HepG2 (cell line): ENCODE measurements around the gene RAPGEF2. TPM values are rescaled to one million over a fixed set of nuclear protein-coding genes. Genes with fewer than 3 reads are reported as not detected.

Source experiments
- ATAC-seq: fragments of 200-7000 bp; cut with Tn5 transposase; 3 replicates; pipeline ENCODE4 v1.9.1; 2020; ENCODE audit warnings: mild to moderate bottlenecking, moderate library complexity
- BruUV-seq: library from RNA; stranded (reverse); fragments of 400-500 nt; replicated peaks from 2 replicates; lab custom pipeline; 2021; lab: Mats Ljungman, UMichigan
- CTCF ChIA-PET: fragments of 300-600 bp; formaldehyde crosslinking; extraction: SDS; loops from one replicate; lab custom pipeline; 2021; ENCODE audit warnings: low total read pairs, inconsistent platforms, low intra/inter-chr PET ratio; lab: Yijun Ruan, JAX
- POLR2A ChIA-PET: fragments of 350-600 bp; sonication (Branson Sonifier 250); formaldehyde crosslinking; loops from one replicate; lab custom pipeline; 2020; ENCODE audit warnings: antibody characterized with exemption, inconsistent platforms; lab: Yijun Ruan, JAX
- DNase-seq: peaks from one replicate; pipeline ENCODE4 v3.0.0-alpha.2; 2015; ENCODE audit warnings: low spot score
- FAIRE-seq: peaks from 3 replicates; lab custom pipeline; 2011; peaks lifted over from hg19 to GRCh38; lab: Jason Lieb, UNC
- H2AFZ ChIP-seq: one replicate; pipeline ENCODE4 v1.6.1; 2011; ENCODE audit warnings: low read length, inconsistent platforms
- H3K27ac ChIP-seq: fragments of 300-600 bp; 3 replicates; pipeline ENCODE4 v1.8.0; 2011; ENCODE audit warnings: mixed run types, mild to moderate bottlenecking, mixed read lengths, low read length, inconsistent platforms; ENCODE audit not compliant: insufficient read depth; ENCODE audit errors: extremely low read length
- H3K27me3 ChIP-seq, 2 experiments: fragments of 200-600 bp in 1 of 2; 2 replicates in 1 of 2; 3 replicates in 1 of 2; pipeline versions ENCODE4 v1.6.0 to v1.8.0; 2011; ENCODE audit warnings: low read length in 2 of 2, mild to moderate bottlenecking in 2 of 2, moderate library complexity in 2 of 2, inconsistent platforms in 1 of 2; ENCODE audit not compliant: insufficient read depth in 2 of 2, control insufficient read depth in 1 of 2
- H3K36me3 ChIP-seq, 2 experiments: fragments of 200-600 bp in 1 of 2; replicated peaks in 1 of 2; 2 replicates in 1 of 2; 3 replicates in 1 of 2; pipeline versions ENCODE4 v1.5.1 to v1.8.0; 2011; ENCODE audit warnings: low read length in 2 of 2, inconsistent platforms in 1 of 2; ENCODE audit not compliant: insufficient read depth in 2 of 2, control insufficient read depth in 1 of 2
- H3K4me1 ChIP-seq: 2 replicates; pipeline ENCODE4 v1.5.1; 2012; ENCODE audit warnings: low read length, inconsistent platforms; ENCODE audit not compliant: insufficient read depth
- H3K4me2 ChIP-seq: 2 replicates; pipeline ENCODE4 v1.6.0; 2011; ENCODE audit warnings: low read depth, low read length, inconsistent platforms
- H3K4me3 ChIP-seq, 3 experiments: fragments of 200-600 bp in 1 of 3; sonication (generic), shearing (Covaris generic) in 1 of 3; replicated peaks in 1 of 3; 2 replicates each; pipeline ENCODE4 v1.5.1; 2011 to 2016; ENCODE audit warnings: low read length in 3 of 3, inconsistent platforms in 2 of 3, low read depth in 2 of 3, mild to moderate bottlenecking in 2 of 3, control low read depth in 1 of 3, mixed read lengths in 1 of 3; ENCODE audit not compliant: insufficient read depth in 1 of 3
- H3K79me2 ChIP-seq: one replicate; pipeline ENCODE4 v1.6.1; 2011; ENCODE audit warnings: low read length, inconsistent platforms; ENCODE audit not compliant: insufficient read depth
- H3K9ac ChIP-seq: 2 replicates; pipeline ENCODE4 v1.6.0; 2011; ENCODE audit warnings: mild to moderate bottlenecking, low read depth, low read length, inconsistent platforms; ENCODE audit not compliant: insufficient read depth
- H3K9me3 ChIP-seq: 2 replicates; pipeline ENCODE4 v1.5.1; 2012; ENCODE audit warnings: mild to moderate bottlenecking, low read length
- H4K20me1 ChIP-seq: 2 replicates; pipeline ENCODE4 v1.6.0; 2011; ENCODE audit warnings: inconsistent platforms, mild to moderate bottlenecking, low read length, moderate library complexity; ENCODE audit not compliant: insufficient read depth
- BRF2 ChIP-seq: sonication (generic); formaldehyde crosslinking; IDR thresholded peaks from 2 replicates; pipeline ENCODE4 v1.8.1; 2022; ENCODE audit warnings: mild to moderate bottlenecking, missing genetic modification reagents
- CEBPB ChIP-seq: IDR thresholded peaks from 2 replicates; pipeline ENCODE4 v1.6.1; 2011; ENCODE audit warnings: low read depth, low read length, improper control_type of control experiment, borderline replicate concordance
- ETV6 ChIP-seq: sonication (generic); formaldehyde crosslinking; conservative IDR thresholded peaks from 2 replicates; pipeline ENCODE4 v1.4.0; 2020; ENCODE audit warnings: missing genetic modification reagents
- FOXJ3 ChIP-seq: sonication (generic); formaldehyde crosslinking; IDR thresholded peaks from 2 replicates; pipeline ENCODE4 v1.4.0; 2020; ENCODE audit warnings: missing genetic modification reagents, mild to moderate bottlenecking, borderline replicate concordance
- KDM1A ChIP-seq: IDR thresholded peaks from 2 replicates; pipeline ENCODE4 v1.6.1; 2016; ENCODE audit warnings: missing compliant biosample characterization
- MNT ChIP-seq: fragments of 450-650 bp; IDR thresholded peaks from 2 replicates; pipeline ENCODE4 v1.6.1; 2016
- PITX1 ChIP-seq: sonication (generic); formaldehyde crosslinking; IDR thresholded peaks from 2 replicates; pipeline ENCODE4 v1.5.1; 2020; ENCODE audit warnings: mild to moderate bottlenecking, missing genetic modification reagents
- RNF219 ChIP-seq: sonication (generic); formaldehyde crosslinking; IDR thresholded peaks from 2 replicates; pipeline ENCODE4 v1.5.0; 2020; ENCODE audit warnings: mild to moderate bottlenecking, missing genetic modification reagents
- SIN3B ChIP-seq: fragments of 150-350 bp; IDR thresholded peaks from 2 replicates; pipeline ENCODE4 v1.6.1; 2014; ENCODE audit warnings: low read length
- SP4 ChIP-seq: sonication (generic); formaldehyde crosslinking; IDR thresholded peaks from 2 replicates; pipeline ENCODE4 v1.8.1; 2023; ENCODE audit warnings: mild to moderate bottlenecking, missing genetic modification reagents
- ZBTB43 ChIP-seq: sonication (generic); formaldehyde crosslinking; conservative IDR thresholded peaks from 2 replicates; pipeline ENCODE4 v1.4.0; 2020; ENCODE audit warnings: missing genetic modification reagents
- ZNF383 ChIP-seq: sonication (generic); formaldehyde crosslinking; IDR thresholded peaks from 2 replicates; pipeline ENCODE4 v1.4.0; 2020; ENCODE audit warnings: missing genetic modification reagents, mild to moderate bottlenecking, borderline replicate concordance
- ZNF496 ChIP-seq: sonication (generic); formaldehyde crosslinking; IDR thresholded peaks from 2 replicates; pipeline ENCODE4 v1.8.1; 2023; ENCODE audit warnings: mild to moderate bottlenecking, moderate library complexity, missing genetic modification reagents; ENCODE audit not compliant: insufficient replicate concordance
- ZNF577 ChIP-seq: sonication (generic); formaldehyde crosslinking; IDR thresholded peaks from 2 replicates; pipeline ENCODE4 v1.4.0; 2020; ENCODE audit warnings: mild to moderate bottlenecking, low read depth, missing genetic modification reagents, borderline replicate concordance
- ZNF589 ChIP-seq: sonication (generic); formaldehyde crosslinking; conservative IDR thresholded peaks from 2 replicates; pipeline ENCODE4 v1.8.0; 2022; ENCODE audit warnings: mild to moderate bottlenecking, moderate library complexity, missing genetic modification reagents
- ZSCAN30 ChIP-seq: sonication (generic); formaldehyde crosslinking; IDR thresholded peaks from 2 replicates; pipeline ENCODE4 v1.5.0; 2020; ENCODE audit warnings: mild to moderate bottlenecking, missing genetic modification reagents
- ZSCAN9 ChIP-seq: IDR thresholded peaks from 2 replicates; pipeline ENCODE4 v1.6.1; 2016; ENCODE audit warnings: borderline replicate concordance
- ZZZ3 ChIP-seq: sonication (generic); formaldehyde crosslinking; IDR thresholded peaks from 2 replicates; pipeline ENCODE4 v1.4.0; 2020; ENCODE audit warnings: missing genetic modification reagents, mild to moderate bottlenecking, borderline replicate concordance
- WGBS: methylation state at CpG from one replicate; pipeline ENCODE4 v1.1.6; 2017; ENCODE audit warnings: low lambda C conversion rate; 5-methylcytosine and 5-hydroxymethylcytosine counted together
- in situ Hi-C: cut with HindIII; loops from 2 replicates; pipeline ENCODE4 v1.10.0; 2017; ENCODE audit warnings: low pct_unique_long_range_greater_than_20kb; ENCODE audit not compliant: extremely low pct_ligation_motif_present
- intact Hi-C: fragments of 100-400 bp; cut with micrococcal nuclease; formaldehyde crosslinking; loops from one replicate; pipeline ENCODE4 v1.10.0; 2022; ENCODE audit not compliant: unreplicated experiment
- polyA plus RNA-seq, 8 experiments: library from polyadenylated mRNA; depleted of rRNA in 3 of 8; stranded (reverse) in 7 of 8; unstranded in 1 of 8; fragments of >200 nt; fragmentation: Illumina TruSeq in 4 of 8; extraction: Trizol in 4 of 8; gene quantifications; 2 replicates each; pipeline versions ENCODE4 v1.2.1 to v1.2.3, GENCODE V29; 2011 to 2016; ENCODE audit warnings: low read depth in 4 of 8, missing spikeins in 1 of 8, mixed read lengths in 1 of 8; ENCODE audit not compliant: insufficient read depth in 1 of 8
- total RNA-seq, 5 experiments: library from RNA; depleted of rRNA; stranded (reverse); fragments of >200 nt; fragmentation: Illumina TruSeq; extraction: Trizol; gene quantifications; 2 replicates each; pipeline ENCODE4 v1.2.3, GENCODE V29; 2016; ENCODE audit warnings: low read depth in 1 of 5

The RAPGEF2 gene
- total and polyA plus RNA-seq, 2 of the 13 experiments (the other 11 are each of a cell fraction or from before 2014, with no cell fraction given) = 19.2 to 23.0 TPM

GRCh38 chr4:159305129-159305528, 202.2 kb downstream of the RAPGEF2 start:
- intact Hi-C loops (no loop called here), in situ Hi-C loops (no loop called here)
- FAIRE-seq (no peak), ATAC-seq (no peak), DNase-seq (no peak)
- no peaks in the 10 kb centered on the region for H4K20me1 ChIP-seq
- TF ChIP-seq ZNF589 (CRISPR knock-in tag) (no peak), ZBTB43 (CRISPR knock-in tag) (no peak), CEBPB (no peak), ETV6 (CRISPR knock-in tag) (no peak), ZNF383 (no peak), PITX1 (CRISPR knock-in tag) (no peak), RNF219 (CRISPR knock-in tag) (no peak), KDM1A (CRISPR knock-in tag) (no peak), BRF2 (CRISPR knock-in tag) (no peak), ZZZ3 (CRISPR knock-in tag) (no peak), ZNF577 (CRISPR knock-in tag) (no peak), ZSCAN9 (CRISPR knock-in tag) (no peak), SIN3B (no peak), ZNF496 (no peak), FOXJ3 (CRISPR knock-in tag) (no peak), MNT (no peak), ZSCAN30 (no peak), SP4 (CRISPR knock-in tag) (no peak)
- no TSS peak for BruUV-seq
- H3K27ac ChIP-seq = no peak overlapping the region
- H3K4me3 ChIP-seq = no peak overlapping the region
- no peaks in the 10 kb centered on the region for H3K4me1 ChIP-seq
- no peaks in the 10 kb centered on the region for H3K36me3 ChIP-seq
- H3K79me2 ChIP-seq = no peaks in the 10 kb centered on the region
- POLR2A ChIA-PET = no interaction called here
- H3K4me2 ChIP-seq = no peak overlapping the region
- no peaks in the 10 kb centered on the region for H3K27me3 ChIP-seq
- WGBS = 98% methylated on average over 2 of the region's 2 CpGs
- CTCF ChIA-PET = no interaction called here
- H3K9me3 ChIP-seq = no peaks in the 10 kb centered on the region
- H3K9ac ChIP-seq = no peak overlapping the region
- no peak overlapping the region for H2AFZ ChIP-seq
